ENCODE measurements around the gene WWC2. TPM values are rescaled to one million over a fixed set of nuclear protein-coding genes. Genes with fewer than 3 reads are reported as not detected.

WWC2 gene
- total RNA-seq, 1 experiment from 2014 or later = 126 TPM

GRCh38 chr4:183220236-183220635 lies 121.2 kb downstream of the WWC2 start (continued):
- TF ChIP-seq E2F1 (CRISPR knock-in tag; IDR thresholded peaks at IDR 0.05) = no peak
- TF ChIP-seq USF2 (CRISPR knock-in tag; IDR thresholded peaks at IDR 0.05) = no peak
- no peak for TF ChIP-seq SMAD3 (CRISPR knock-in tag; IDR thresholded peaks at IDR 0.05; ENCODE audit: borderline replicate concordance)
- no peak for TF ChIP-seq CREB1 (CRISPR knock-in tag; IDR thresholded peaks at IDR 0.05)
- TF ChIP-seq ZMAT4 (CRISPR knock-in tag; IDR thresholded peaks at IDR 0.05) = no peak
- no peak for TF ChIP-seq ATF6 (CRISPR knock-in tag; IDR thresholded peaks at IDR 0.05)
- TF ChIP-seq MYBL2 (CRISPR knock-in tag; IDR thresholded peaks at IDR 0.05) = no peak

GRCh38 chr4:183223053-183223452 lies 124.0 kb downstream of the WWC2 start:
- ATAC-seq = no peak
- no peaks in the 10 kb centered on the region for H3K9me3 Mint-ChIP-seq
- no peak overlapping the region for H3K4me3 Mint-ChIP-seq
- POLR2A ChIA-PET = no interaction called here
- CTCF ChIA-PET = no interaction called here
- peaks cover 23% of the 10 kb centered on the region for H3K4me1 Mint-ChIP-seq
- no peak for TF ChIP-seq NFYB (CRISPR knock-in tag; conservative IDR thresholded peaks at IDR 0.05; ENCODE audit: low read depth)
- TF ChIP-seq TP53 (CRISPR knock-in tag; IDR thresholded peaks at IDR 0.05) = no peak
- no peak for TF ChIP-seq HMGXB4 (CRISPR knock-in tag; IDR thresholded peaks at IDR 0.05)
- no peak for TF ChIP-seq NR1H2 (CRISPR knock-in tag; IDR thresholded peaks at IDR 0.05)
- TF ChIP-seq USF1 (CRISPR knock-in tag; IDR thresholded peaks at IDR 0.05) = no peak
- TF ChIP-seq E2F4 (CRISPR knock-in tag; IDR thresholded peaks at IDR 0.05; ENCODE audit: borderline replicate concordance, low read depth) = no peak
- TF ChIP-seq STAT6 (CRISPR knock-in tag; conservative IDR thresholded peaks at IDR 0.05; ENCODE audit: low read depth) = no peak
- no peak for TF ChIP-seq ZNF138 (CRISPR knock-in tag; conservative IDR thresholded peaks at IDR 0.05)
- no peak for TF ChIP-seq GTF2I (CRISPR knock-in tag; conservative IDR thresholded peaks at IDR 0.05)
- TF ChIP-seq ZNF317 (CRISPR knock-in tag; IDR thresholded peaks at IDR 0.05; ENCODE audit: borderline replicate concordance, low read depth) = no peak
- TF ChIP-seq NFE2L1 (CRISPR knock-in tag; IDR thresholded peaks at IDR 0.05) = no peak
- TF ChIP-seq RELA (CRISPR knock-in tag; IDR thresholded peaks at IDR 0.05; ENCODE audit: borderline replicate concordance) = no peak
- no peak for TF ChIP-seq ZNF423 (CRISPR knock-in tag; IDR thresholded peaks at IDR 0.05)
- H3K27ac Mint-ChIP-seq = no peak overlapping the region
- DNase-seq (ENCODE audit: low spot score) = no peak
- H3K27me3 Mint-ChIP-seq (ENCODE audit: low read depth) = no peaks in the 10 kb centered on the region
- peaks cover 5% of the 10 kb centered on the region for H3K36me3 Mint-ChIP-seq
